ENCODE data around the gene RAET1E. TPM values are rescaled to one million over a fixed set of nuclear protein-coding genes. Genes with fewer than 3 reads are reported as not detected.
A peak's percentile ranks its signal among the peaks of the same experiment; 100 is the strongest.

Gene RAET1E
- total and polyA plus RNA-seq, 9 of the 15 experiments (the other 6 are each of a cell fraction or from before 2014, with no cell fraction given), result not detected

- TF ChIP-seq RREB1 (CRISPR knock-in tag; IDR thresholded peaks at IDR 0.05) (no peak), ZNF134 (CRISPR knock-in tag; conservative IDR thresholded peaks at IDR 0.05) (no peak), KDM2B (CRISPR knock-in tag; IDR thresholded peaks at IDR 0.05) (peak; percentile 46; the same call in 1 of the 2 replicates), DDX20 (tag; IDR thresholded peaks at IDR 0.05; ENCODE audit: low read depth) (no peak), YY1 (IDR thresholded peaks at IDR 0.05; ENCODE audit: borderline replicate concordance in 1 of 3, control insufficient read depth in 1 of 3, extremely low read depth in 1 of 3, insufficient read depth in 3 of 3, insufficient read length in 1 of 3, insufficient replicate concordance in 2 of 3, low read depth in 1 of 3, low read length in 2 of 3) (peak in 2 of 3 experiments; percentile 66 to 77), BRCA1 (IDR thresholded peaks at IDR 0.05) (no peak), BRCA1 (CRISPR knock-in tag; IDR thresholded peaks at IDR 0.05) (no peak), TBP (optimal IDR thresholded peaks at IDR 0.05; ENCODE audit: low read depth, low read length) (peak; percentile 70), FOXA3 (CRISPR knock-in tag; conservative IDR thresholded peaks at IDR 0.05 in 1 of 2, IDR thresholded peaks at IDR 0.05 in 1 of 2) (peak in 1 of 2 experiments; percentile 44; a peak in 2 of 4 replicates), THRAP3 (IDR thresholded peaks at IDR 0.05; ENCODE audit: borderline replicate concordance) (no peak), CHD4 (IDR thresholded peaks at IDR 0.05; ENCODE audit: insufficient read depth, insufficient replicate concordance, low read depth, low read length, poor library complexity, severe bottlenecking) (no peak), ILK (tag; IDR thresholded peaks at IDR 0.05; ENCODE audit: borderline replicate concordance, low read depth) (no peak), ZSCAN29 (IDR thresholded peaks at IDR 0.05) (no peak), HDGF (IDR thresholded peaks at IDR 0.05) (no peak), FOXP1 (CRISPR knock-in tag; IDR thresholded peaks at IDR 0.05) (peak; percentile 89), ID3 (CRISPR knock-in tag; IDR thresholded peaks at IDR 0.05) (no peak), ID3 (tag; IDR thresholded peaks at IDR 0.05) (peak; percentile 54; the same call in 1 of the 2 replicates)
- TF ChIP-seq, protein P1, sequence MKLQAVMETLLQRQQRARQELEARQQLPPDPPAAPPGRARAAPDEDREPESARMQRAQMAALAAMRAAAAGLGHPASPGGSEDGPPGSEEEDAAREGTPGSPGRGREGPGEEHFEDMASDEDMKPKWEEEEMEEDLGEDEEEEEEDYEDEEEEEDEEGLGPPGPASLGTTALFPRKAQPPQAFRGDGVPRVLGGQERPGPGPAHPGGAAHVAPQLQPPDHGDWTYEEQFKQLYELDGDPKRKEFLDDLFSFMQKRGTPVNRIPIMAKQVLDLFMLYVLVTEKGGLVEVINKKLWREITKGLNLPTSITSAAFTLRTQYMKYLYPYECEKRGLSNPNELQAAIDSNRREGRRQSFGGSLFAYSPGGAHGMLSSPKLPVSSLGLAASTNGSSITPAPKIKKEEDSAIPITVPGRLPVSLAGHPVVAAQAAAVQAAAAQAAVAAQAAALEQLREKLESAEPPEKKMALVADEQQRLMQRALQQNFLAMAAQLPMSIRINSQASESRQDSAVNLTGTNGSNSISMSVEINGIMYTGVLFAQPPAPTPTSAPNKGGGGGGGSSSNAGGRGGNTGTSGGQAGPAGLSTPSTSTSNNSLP (IDR thresholded peaks at IDR 0.05; ENCODE audit: borderline replicate concordance, low read depth, low read length), result no peak
Measured at GRCh38 chr6:149863698-149864577, 34.0 kb downstream of the RAET1E start, which contains the start of gene LRP11 (continued).

All from K562 (cell line).